GM23338 (cell line): ENCODE results near the gene ZBTB5.

Source experiments
- CREB1 ChIP-seq: fragments of 250-450 bp; sonication (Bioruptor Pico); IDR thresholded peaks from 2 replicates; pipeline ENCODE4 v1.5.0; 2020; ENCODE audit warnings: low read depth, mild to moderate bottlenecking, moderate library complexity
- EZH2 ChIP-seq: fragments of 200-600 bp; sonication (generic); IDR thresholded peaks from one replicate; pipeline ENCODE4 v1.8.0; 2017; ENCODE audit warnings: antibody characterized with exemption, mild to moderate bottlenecking, low read depth; ENCODE audit not compliant: unreplicated experiment
- EZH2phosphoT487 ChIP-seq: fragments of 200-600 bp; sonication (generic); IDR thresholded peaks from one replicate; pipeline ENCODE4 v1.8.1; 2018; ENCODE audit warnings: antibody characterized with exemption; ENCODE audit not compliant: unreplicated experiment
- ZNF114 ChIP-seq: fragments of 250-450 bp; sonication (Bioruptor Pico); IDR thresholded peaks from 2 replicates; pipeline ENCODE4 v1.5.0; 2020; ENCODE audit warnings: mild to moderate bottlenecking, moderate library complexity
- ZNF331 ChIP-seq: fragments of 250-450 bp; sonication (Bioruptor Pico); IDR thresholded peaks from 2 replicates; pipeline ENCODE4 v1.5.0; 2020; ENCODE audit warnings: low read depth, mild to moderate bottlenecking, moderate library complexity
- TF ChIP-seq, protein P1 (sequence below), 2 experiments: fragments of 200-600 bp in 1 of 2; sonication (generic) in 1 of 2; conservative IDR thresholded peaks; 2 replicates each; pipeline versions ENCODE4 v1.5.1 to v1.6.1; 2016 to 2017; ENCODE audit warnings: antibody characterized with exemption in 2 of 2, low read depth in 2 of 2, mild to moderate bottlenecking in 2 of 2, moderate library complexity in 1 of 2
- TF ChIP-seq, protein P2 (sequence below): IDR thresholded peaks from one replicate; pipeline ENCODE4 v1.6.1; 2018; ENCODE audit warnings: antibody characterized with exemption; ENCODE audit not compliant: unreplicated experiment

DNA sequence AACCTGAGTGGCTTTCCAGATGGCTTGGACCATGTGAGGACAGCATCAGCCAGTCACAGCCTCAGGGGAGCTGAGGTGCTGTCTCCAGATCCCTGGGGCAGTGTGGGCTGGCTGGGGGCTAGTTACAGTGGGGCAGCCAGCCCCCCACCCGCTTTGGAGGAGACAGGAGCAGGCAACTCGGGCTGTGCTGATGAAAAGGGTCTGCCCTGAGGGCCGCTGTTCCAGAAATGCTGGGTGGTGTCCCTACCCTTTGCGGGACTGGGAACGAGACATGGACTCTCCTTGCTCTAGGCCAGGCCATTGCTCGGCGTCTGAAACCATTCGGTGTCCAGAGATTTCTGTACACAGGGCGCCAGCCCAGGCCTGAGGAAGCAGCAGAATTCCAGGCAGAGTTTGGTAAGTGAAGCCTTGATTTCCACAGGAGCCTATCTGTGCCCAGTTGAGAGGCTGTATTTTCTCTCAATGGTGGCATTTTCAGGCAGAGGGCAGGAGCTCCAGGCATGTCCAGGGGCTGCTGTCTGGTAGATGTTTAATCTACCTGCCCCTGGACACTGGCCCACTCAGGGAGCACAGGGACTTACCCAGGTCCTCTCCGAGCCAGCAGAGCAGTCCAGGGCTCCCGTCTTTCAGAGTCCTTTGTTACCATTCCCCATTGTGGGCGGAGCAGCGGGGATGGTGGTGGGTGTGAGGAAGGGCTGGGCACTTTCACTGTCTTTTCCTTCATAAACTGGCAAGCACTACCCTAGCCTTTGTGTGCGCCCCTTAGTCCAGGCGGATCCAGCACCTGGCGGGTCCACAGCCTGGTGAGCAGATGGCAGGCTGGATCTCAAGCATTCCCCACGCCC is 35.6 kb downstream of the ZBTB5 start:
- TF ChIP-seq, protein P1, sequence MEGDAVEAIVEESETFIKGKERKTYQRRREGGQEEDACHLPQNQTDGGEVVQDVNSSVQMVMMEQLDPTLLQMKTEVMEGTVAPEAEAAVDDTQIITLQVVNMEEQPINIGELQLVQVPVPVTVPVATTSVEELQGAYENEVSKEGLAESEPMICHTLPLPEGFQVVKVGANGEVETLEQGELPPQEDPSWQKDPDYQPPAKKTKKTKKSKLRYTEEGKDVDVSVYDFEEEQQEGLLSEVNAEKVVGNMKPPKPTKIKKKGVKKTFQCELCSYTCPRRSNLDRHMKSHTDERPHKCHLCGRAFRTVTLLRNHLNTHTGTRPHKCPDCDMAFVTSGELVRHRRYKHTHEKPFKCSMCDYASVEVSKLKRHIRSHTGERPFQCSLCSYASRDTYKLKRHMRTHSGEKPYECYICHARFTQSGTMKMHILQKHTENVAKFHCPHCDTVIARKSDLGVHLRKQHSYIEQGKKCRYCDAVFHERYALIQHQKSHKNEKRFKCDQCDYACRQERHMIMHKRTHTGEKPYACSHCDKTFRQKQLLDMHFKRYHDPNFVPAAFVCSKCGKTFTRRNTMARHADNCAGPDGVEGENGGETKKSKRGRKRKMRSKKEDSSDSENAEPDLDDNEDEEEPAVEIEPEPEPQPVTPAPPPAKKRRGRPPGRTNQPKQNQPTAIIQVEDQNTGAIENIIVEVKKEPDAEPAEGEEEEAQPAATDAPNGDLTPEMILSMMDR (conservative IDR thresholded peaks at IDR 0.05; ENCODE audit: low read depth in 2 of 2) = no peak
- TF ChIP-seq, protein P2, sequence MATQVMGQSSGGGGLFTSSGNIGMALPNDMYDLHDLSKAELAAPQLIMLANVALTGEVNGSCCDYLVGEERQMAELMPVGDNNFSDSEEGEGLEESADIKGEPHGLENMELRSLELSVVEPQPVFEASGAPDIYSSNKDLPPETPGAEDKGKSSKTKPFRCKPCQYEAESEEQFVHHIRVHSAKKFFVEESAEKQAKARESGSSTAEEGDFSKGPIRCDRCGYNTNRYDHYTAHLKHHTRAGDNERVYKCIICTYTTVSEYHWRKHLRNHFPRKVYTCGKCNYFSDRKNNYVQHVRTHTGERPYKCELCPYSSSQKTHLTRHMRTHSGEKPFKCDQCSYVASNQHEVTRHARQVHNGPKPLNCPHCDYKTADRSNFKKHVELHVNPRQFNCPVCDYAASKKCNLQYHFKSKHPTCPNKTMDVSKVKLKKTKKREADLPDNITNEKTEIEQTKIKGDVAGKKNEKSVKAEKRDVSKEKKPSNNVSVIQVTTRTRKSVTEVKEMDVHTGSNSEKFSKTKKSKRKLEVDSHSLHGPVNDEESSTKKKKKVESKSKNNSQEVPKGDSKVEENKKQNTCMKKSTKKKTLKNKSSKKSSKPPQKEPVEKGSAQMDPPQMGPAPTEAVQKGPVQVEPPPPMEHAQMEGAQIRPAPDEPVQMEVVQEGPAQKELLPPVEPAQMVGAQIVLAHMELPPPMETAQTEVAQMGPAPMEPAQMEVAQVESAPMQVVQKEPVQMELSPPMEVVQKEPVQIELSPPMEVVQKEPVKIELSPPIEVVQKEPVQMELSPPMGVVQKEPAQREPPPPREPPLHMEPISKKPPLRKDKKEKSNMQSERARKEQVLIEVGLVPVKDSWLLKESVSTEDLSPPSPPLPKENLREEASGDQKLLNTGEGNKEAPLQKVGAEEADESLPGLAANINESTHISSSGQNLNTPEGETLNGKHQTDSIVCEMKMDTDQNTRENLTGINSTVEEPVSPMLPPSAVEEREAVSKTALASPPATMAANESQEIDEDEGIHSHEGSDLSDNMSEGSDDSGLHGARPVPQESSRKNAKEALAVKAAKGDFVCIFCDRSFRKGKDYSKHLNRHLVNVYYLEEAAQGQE = no peak
- TF ChIP-seq EZH2 (no peak), ZNF331 (CRISPR knock-in tag) (no peak), ZNF114 (CRISPR knock-in tag) (no peak), EZH2phosphoT487 (no peak), CREB1 (CRISPR knock-in tag) (no peak)
